HG03280 (cell line): Measurements from ENCODE around the gene LRRC71.

Experiments
- ATAC-seq: cut with Tn5 transposase; IDR thresholded peaks from one replicate; pipeline ENCODE4 v1.9.1; 2021; ENCODE audit warnings: mild to moderate bottlenecking, moderate library complexity; ENCODE audit not compliant: unreplicated experiment

LRRC71 gene

GRCh38 chr1:156892190-156893047 is 28.0 kb upstream of the LRRC71 start:
- no peak for ATAC-seq

- no peak for ATAC-seq
These were observed 27.1 kb upstream of the LRRC71 start, which contains the start of gene PEAR1 for GRCh38 chr1:156893048-156893953. TSS of gene PEAR1 (plus strand) at chr1:156893718. CDS start at chr1:156903927, 10,209 bp downstream.

- ATAC-seq: no peak
These were observed 26.4 kb upstream of the LRRC71 start for GRCh38 chr1:156894001-156894400.

- no peak for ATAC-seq
These were observed 25.5 kb upstream of the LRRC71 start for GRCh38 chr1:156894711-156895454.

GRCh38 chr1:156895455-156895812 is 25.0 kb upstream of the LRRC71 start:
- ATAC-seq: no peak

- no peak for ATAC-seq
These were observed 24.5 kb upstream of the LRRC71 start for GRCh38 chr1:156895927-156896326.

- ATAC-seq: no peak
These were observed 23.9 kb upstream of the LRRC71 start for GRCh38 chr1:156896490-156897033.

GRCh38 chr1:156897078-156897825 is 23.2 kb upstream of the LRRC71 start:
- no peak for ATAC-seq

GRCh38 chr1:156898161-156898566 is 22.3 kb upstream of the LRRC71 start:
- no peak for ATAC-seq

- ATAC-seq: no peak
These were observed 21.3 kb upstream of the LRRC71 start for GRCh38 chr1:156898971-156899664.

- no peak for ATAC-seq
These were observed 20.3 kb upstream of the LRRC71 start for GRCh38 chr1:156899956-156900718.

GRCh38 chr1:156900896-156901589 is 19.4 kb upstream of the LRRC71 start:
- no peak for ATAC-seq

- ATAC-seq: no peak
These were observed 18.9 kb upstream of the LRRC71 start for GRCh38 chr1:156901590-156901900.

GRCh38 chr1:156901966-156902915 is 18.2 kb upstream of the LRRC71 start:
- no peak for ATAC-seq

- no peak for ATAC-seq
These were observed 16.9 kb upstream of the LRRC71 start for GRCh38 chr1:156903328-156904091.

GRCh38 chr1:156904187-156904959 is 16.1 kb upstream of the LRRC71 start:
- ATAC-seq: no peak
